ENCODE measurements around the gene PIGA.

Gene PIGA

DNA sequence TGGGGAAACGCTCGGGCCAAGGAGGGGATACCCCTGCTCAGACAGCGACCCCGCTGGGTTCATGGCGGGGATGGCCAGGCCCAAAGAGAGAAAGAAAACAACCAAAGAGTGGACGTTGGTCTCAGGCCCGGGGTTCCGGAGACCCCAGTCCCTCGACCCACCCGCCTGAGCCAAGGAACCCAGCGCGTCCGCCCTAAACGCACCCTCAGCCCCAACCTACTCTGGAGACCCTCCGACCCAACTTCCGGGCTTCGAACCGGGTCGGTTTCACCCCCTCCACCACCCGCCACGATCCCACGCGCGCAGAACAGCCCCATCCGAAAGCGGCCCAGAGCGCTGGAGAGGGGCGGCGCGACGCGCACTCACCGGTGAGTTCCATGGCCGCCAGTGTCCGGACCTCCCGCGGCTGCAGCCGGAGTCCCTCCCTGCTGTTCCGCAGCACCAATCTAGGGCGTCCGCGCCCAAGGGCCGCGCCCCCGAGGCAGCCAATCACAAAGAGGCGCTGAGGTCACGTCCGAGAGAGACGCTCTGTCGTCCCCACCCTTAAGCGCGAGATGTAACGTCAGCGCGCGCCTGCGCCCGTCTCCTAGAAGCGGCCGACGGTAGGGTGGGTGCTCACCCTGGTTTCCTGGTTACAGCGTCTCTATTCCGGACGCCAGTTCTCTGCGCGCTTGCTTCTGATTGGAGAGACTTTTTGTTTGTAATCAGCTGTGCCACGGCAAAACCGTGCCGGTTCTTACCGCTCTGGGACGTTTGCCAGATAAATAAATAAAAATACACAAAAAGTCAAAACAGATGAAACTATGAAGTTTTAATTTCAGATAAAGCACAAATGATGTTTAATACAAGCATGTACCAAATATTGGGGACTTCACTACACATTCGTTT is at the start of gene PIGA:
Gene PIGA, minus strand, starts transcription at position 389 of the 888 bp plus-strand sequence. CDS start 3,593 bp downstream, outside the sequence.
- peak; percentile 64 to 82 (median 77) for DNase-seq (ENCODE audit: low read depth in 3 of 3)

DNA sequence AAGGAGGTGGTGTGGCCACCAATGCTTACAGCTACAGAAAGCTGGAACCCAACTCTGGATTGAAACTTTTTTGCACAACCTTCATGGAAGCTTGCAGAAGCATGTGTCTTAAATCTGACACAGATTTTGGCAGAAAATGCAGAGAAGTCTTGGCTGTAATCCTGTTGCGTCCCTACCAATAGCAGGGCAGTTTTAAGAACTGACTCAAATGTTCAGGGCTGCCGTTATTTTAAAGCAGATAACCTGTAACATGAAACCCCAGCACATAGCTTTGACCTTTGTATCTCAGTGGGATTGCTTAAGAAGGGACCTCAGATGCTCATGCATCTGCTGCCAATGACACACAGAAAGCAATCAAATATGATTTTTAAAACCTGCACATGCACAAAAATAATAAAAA is 49.0 kb upstream of the PIGA start, which contains the start of gene VEGFD:
Gene VEGFD, minus strand, starts transcription at position 110 of the 400 bp plus-strand sequence. CDS start 467 bp downstream, outside the sequence.
- DNase-seq (ENCODE audit: low read depth in 3 of 3) = no peak

GRCh38 chrX:15382813-15383212 is 47.5 kb upstream of the PIGA start:
- DNase-seq (ENCODE audit: low read depth in 3 of 3) = no peak

GRCh38 chrX:15376956-15377355 is 41.6 kb upstream of the PIGA start:
- DNase-seq (ENCODE audit: low read depth in 3 of 3) = no peak

DNA sequence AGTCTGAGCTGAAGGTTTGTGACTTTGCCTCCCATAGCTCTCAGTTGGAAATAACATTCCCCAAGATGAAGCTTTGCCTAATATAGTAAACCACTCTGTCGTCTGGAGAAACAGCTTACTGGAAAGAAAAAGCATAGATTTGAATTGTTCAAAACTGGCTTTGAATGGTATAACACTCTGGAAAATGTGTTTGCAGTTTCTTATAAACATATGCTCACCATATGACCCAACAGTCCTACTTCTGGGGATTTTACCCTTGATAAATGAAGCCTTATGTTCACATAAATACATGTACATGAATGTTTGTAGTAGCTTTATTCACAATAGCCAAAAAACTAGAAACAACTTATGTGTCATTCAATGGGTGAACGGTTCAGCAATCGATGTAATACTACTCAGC is 38.7 kb upstream of the PIGA start:
- no peak for DNase-seq (ENCODE audit: low read depth in 3 of 3)

GRCh38 chrX:15366506-15367352 is 31.4 kb upstream of the PIGA start:
- no peak for DNase-seq (ENCODE audit: low read depth in 3 of 3)

DNA sequence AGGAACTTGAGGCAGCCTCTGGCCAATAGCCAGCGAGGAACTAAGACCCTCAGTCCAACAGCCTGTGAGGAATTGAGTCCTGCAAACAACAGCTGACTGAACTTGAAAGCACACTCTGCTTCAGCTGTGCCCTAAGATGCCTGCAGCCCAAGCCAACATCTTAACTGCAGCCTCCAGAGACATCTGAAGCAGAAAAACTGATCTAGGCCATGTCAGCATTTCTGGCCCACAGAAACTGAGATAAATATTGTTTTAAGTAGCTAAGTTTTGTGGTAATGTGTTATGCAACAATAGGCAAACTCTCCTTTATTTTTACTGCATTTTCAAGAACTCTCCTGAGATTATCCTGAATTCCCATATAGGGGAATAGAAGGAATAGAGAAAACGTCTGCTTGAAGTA is 24.4 kb upstream of the PIGA start:
- DNase-seq (ENCODE audit: low read depth in 3 of 3) = no peak

GRCh38 chrX:15358533-15358932 is 23.2 kb upstream of the PIGA start:
- no peak for DNase-seq (ENCODE audit: low read depth in 3 of 3)

- DNase-seq (ENCODE audit: low read depth in 3 of 3) = no peak
Measured at GRCh38 chrX:15356444-15356843, 21.1 kb upstream of the PIGA start.

DNA sequence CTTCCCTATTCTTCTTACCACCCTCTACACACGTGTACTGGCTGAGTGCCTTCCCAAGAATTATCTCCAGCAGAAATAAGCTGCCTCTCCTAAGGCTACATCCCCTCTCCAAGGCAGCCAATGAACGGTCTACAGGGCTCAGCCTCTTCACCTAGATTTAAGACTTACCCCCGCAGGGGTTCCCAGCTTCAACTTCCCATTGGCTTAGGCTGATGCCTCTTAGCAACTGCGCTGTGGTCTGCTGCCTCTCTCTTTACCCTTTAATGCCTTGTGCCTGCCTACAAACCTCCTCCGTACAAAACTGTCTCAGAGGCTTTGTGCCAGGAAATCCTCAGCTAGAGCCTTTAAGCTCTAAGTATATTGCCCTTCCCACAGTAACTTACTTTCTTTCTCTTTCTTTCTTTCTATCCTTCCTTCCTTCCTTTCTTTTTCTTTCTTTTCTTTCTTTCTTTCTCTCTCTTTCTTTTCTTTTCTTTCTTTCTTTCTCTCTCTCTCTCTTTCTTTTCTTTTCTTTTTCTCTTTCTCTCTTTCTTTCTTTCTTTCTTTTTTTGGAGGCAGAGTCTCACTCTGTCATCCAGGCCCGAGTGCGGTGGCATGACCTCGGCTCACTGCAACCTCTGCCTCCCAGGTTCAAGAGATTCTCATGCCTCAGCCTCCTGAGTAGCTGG is 15.1 kb upstream of the PIGA start:
- no peak for DNase-seq (ENCODE audit: low read depth in 3 of 3)

DNA sequence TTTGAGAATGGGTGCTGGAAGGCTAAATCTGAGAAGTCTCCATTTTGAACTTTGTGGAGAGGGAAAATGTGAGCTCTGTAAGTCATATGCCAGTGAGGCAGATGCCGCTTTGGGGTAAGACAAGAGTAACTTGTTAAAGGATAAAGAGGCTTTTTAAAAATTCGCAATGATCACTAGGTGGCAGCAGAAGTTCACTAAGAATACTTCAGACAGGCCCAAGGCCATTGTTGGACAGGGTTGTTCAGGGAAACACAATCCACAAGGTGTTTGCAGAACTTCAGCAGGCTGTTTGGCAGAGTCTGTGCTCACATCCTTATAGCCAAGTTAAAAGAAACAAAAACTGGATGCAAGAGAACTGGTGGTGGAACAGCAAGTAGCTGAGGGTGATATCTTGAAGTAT is 13.7 kb upstream of the PIGA start:
- DNase-seq (ENCODE audit: low read depth in 3 of 3) = no peak

GRCh38 chrX:15345976-15346375 is 10.7 kb upstream of the PIGA start:
- no peak for DNase-seq (ENCODE audit: low read depth in 3 of 3)

- no peak for DNase-seq (ENCODE audit: low read depth in 3 of 3)
Measured at GRCh38 chrX:15344106-15344505, 8.8 kb upstream of the PIGA start.

DNA sequence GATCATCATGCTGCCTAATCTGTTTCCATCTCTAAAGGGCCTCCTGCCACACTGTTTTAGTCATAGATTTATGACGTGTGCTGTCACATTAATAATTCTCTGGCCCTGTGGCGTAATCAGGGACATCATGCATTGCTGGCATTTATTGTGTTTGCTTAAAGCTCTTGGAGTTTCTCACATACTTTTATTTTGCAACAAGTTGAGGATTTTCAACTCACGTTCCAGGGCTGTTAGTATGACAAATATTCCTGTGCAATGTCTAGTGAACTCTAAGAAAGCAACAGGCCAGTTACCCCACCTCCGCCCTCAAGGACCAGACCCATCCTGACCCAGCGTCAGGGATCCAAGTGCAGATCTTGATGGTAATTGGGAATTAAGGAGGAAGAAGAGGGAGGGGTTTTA is 7.8 kb upstream of the PIGA start:
- DNase-seq (ENCODE audit: low read depth in 3 of 3) = no peak

DNA sequence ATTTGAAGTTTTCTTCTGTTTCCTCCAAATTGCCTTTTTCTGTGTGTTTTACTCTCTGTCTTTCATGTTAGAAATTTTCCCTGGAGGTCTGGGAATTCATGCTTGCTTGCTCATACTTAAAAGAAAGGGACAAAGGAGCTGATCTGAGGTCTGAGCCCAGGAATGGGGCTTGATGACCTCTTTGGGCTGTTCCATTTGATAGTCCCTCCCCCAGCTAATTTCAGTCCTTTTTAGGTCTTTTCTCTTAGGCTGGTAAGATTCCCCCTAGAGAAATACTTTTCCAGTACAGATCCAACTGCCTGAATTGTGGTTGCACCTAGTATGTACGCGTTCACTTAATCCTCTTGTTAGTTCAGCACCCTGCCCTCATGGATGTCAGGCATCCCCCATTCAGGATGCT is 5.5 kb upstream of the PIGA start:
- DNase-seq (ENCODE audit: low read depth in 3 of 3) = no peak

GRCh38 chrX:15336023-15336413 is 695 bp upstream of the PIGA start:
- no peak for DNase-seq (ENCODE audit: low read depth in 3 of 3)

DNA sequence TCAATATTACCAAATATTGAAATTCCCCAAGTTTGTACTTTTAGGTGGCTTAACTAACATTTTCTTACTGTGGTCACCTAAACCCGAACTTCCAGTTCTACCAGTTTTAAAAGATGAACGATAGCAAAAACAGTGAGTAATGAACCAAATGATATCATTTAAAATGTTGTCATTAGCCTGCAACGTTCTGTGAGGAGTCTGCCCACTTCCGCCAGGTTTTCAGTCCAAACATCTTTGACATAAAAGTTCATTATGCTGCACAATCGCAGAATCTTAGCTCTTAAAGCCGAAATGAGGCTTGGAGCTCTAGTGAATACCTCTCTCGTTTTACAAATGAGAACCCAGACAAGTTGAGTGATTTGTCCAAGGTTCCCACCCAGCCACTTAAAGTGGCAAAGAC is 762 bp downstream of the PIGA start:
- no peak for DNase-seq (ENCODE audit: low read depth in 3 of 3)

- no peak for DNase-seq (ENCODE audit: low read depth in 3 of 3)
Measured at GRCh38 chrX:15328821-15329220, 6.5 kb downstream of the PIGA start.

GRCh38 chrX:15328131-15328530 is 7.2 kb downstream of the PIGA start:
- DNase-seq (ENCODE audit: low read depth in 3 of 3) = no peak

GRCh38 chrX:15322472-15322871 is 12.9 kb downstream of the PIGA start:
- no peak for DNase-seq (ENCODE audit: low read depth in 3 of 3)

- DNase-seq (ENCODE audit: low read depth in 3 of 3) = no peak
Measured at GRCh38 chrX:15322072-15322471, 13.3 kb downstream of the PIGA start.

DNA sequence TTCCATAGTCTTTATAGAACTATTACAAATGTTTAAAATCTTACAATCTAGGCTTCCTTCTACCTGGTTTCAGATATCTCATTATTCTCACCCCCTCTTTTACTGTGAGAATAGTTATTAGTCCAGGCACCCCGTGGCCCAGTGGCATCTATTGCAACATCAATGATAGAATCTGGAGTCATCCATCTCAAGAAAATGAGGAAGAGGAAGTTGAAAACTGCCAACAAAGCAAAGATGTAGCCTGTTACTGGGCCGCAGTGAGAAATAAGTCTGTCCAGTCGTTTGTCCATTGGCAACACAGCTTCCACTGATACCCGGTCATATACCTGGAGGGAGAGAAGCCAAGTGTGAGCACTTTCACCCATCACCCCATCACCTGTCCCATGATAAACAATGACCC is 13.9 kb downstream of the PIGA start:
- DNase-seq (ENCODE audit: low read depth in 3 of 3) = no peak

Measured in stimulated activated CD4-positive, alpha-beta T cell treated with anti-CD3 and anti-CD28 coated beads, TNF-alpha, amount 100 ng/mL, for 4 hours (primary cell).